NT2/D1 (cell line): ENCODE results near the gene HLF.

Experiments used
- YY1 ChIP-seq: IDR thresholded peaks from 2 replicates; pipeline ENCODE4 v1.6.1; 2011; ENCODE audit not compliant: insufficient read length, insufficient read depth
- ZNF274 ChIP-seq: IDR thresholded peaks from 2 replicates; pipeline ENCODE4 v1.6.1; 2011; ENCODE audit warnings: mild to moderate bottlenecking, low read depth, low read length

DNA sequence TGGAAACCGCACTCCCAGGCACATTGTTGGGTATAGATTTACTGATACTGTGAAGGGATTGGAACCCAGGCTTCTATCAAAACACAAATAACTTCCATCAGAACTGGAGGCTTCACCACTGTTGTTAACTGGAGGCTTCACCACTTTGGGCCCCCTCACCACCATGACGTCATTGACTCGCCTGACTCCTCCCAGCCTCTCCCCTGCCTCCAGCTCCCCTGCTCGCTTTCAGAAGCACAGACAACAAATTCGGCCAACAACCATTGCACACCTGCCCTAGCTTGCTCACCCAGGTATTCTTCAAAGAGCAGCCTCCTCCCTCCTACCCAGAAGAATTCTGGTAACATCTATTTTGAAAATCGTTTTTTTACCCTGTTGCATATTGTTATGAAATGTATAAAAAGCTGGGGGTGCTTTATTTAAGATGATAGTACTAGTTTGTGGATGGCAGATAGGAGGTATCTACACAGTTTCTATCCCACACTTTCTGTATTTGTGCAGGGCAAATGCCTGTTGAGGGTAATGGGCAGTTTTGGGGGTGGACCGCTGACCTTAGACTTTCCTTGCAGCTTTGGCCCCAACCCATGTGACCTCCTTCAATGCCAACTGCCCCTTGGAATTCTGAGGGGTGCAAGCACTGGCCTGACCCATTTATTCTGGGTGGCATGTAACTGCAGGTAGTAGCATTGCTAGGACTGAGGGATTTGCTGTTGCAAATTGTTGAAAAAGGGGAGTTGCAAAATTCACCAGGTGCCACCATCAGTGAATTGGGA lies 54.1 kb downstream of the HLF start:
- TF ChIP-seq ZNF274 (no peak), YY1 (no peak)
